ENCODE data around the gene MC1R. TPM values are rescaled to one million over a fixed set of nuclear protein-coding genes. Genes with fewer than 3 reads are reported as not detected.

The MC1R gene
- total RNA-seq, 2 experiments from 2014 or later = 6.7 to 6.9 TPM

- peaks cover 15% of the 10 kb centered on the region for H3K27me3 Mint-ChIP-seq
- Histone ChIP-seq H3K27ac (ENCODE audit: low read depth in 1 of 2, low read length in 2 of 2) (no peak overlapping the region), H3K36me3 (ENCODE audit: insufficient read depth, low read length) (no peaks in the 10 kb centered on the region), H3K4me3 (ENCODE audit: low read length) (no peak overlapping the region), H3K27me3 (ENCODE audit: control insufficient read depth in 1 of 2, insufficient read depth in 2 of 2, low read length in 2 of 2) (peaks cover 26 to 40% of the 10 kb centered on the region in 2 experiments), H3K4me1 (ENCODE audit: insufficient read depth, low read length) (peaks cover 87% of the 10 kb centered on the region), H3K9me3 (ENCODE audit: control insufficient read depth in 1 of 2, insufficient read depth in 1 of 2, low read length in 2 of 2) (peaks cover 0 to 16% of the 10 kb centered on the region in 2 experiments)
- no peaks in the 10 kb centered on the region for H3K9me3 Mint-ChIP-seq
- intact Hi-C loops (cut with DNase I, micrococcal nuclease) = loop anchor here in 1 of 2 experiments (2.0 kb wide), 1 partner anchor 29 kb away; the partner anchor contains the start of gene DEF8
- peaks cover 49% of the 10 kb centered on the region for H3K4me1 Mint-ChIP-seq (ENCODE audit: low read depth)
- peak in 2 of 14 experiments; percentile 13 to 45 for DNase-seq
- POLR2A ChIA-PET = interaction anchor here (1.1 to 1.2 kb wide), 2 partner anchors 8 to 46 kb away, joined by 3 to 6 read pairs; partner anchors contain the start of gene TCF25
- CTCF ChIA-PET = interaction anchor here (2.1 kb wide), 1 partner anchor 10 kb away, joined by 12 read pairs; no protein-coding TSS in a partner anchor
- TF ChIP-seq CTCF (IDR thresholded peaks at IDR 0.05) = no peak
- no peak overlapping the region for H3K27ac Mint-ChIP-seq
- H3K36me3 Mint-ChIP-seq (ENCODE audit: low read depth) = no peaks in the 10 kb centered on the region
- no peak for ATAC-seq (ENCODE audit: poor library complexity)
- peak overlapping the region; percentile 48 for H3K4me3 Mint-ChIP-seq
Measured at GRCh38 chr16:89919535-89920406, 1.1 kb downstream of the MC1R start.

- peaks cover 0 to 25% of the 10 kb centered on the region in 2 experiments for H3K9me3 ChIP-seq (ENCODE audit: control insufficient read depth in 1 of 2, insufficient read depth in 1 of 2, low read length in 2 of 2)
- Mint-ChIP-seq H3K36me3 (ENCODE audit: low read depth) (no peaks in the 10 kb centered on the region), H3K4me1 (ENCODE audit: low read depth) (peaks cover 49% of the 10 kb centered on the region), H3K27ac (no peak overlapping the region), H3K9me3 (no peaks in the 10 kb centered on the region), H3K4me3 (peak overlapping the region; percentile 34), H3K27me3 (peaks cover 15% of the 10 kb centered on the region)
- intact Hi-C loops (cut with DNase I, micrococcal nuclease) = no loop called here
- no peak overlapping the region for H3K4me3 ChIP-seq (ENCODE audit: low read length)
- no peak overlapping the region for H3K27ac ChIP-seq (ENCODE audit: low read depth in 1 of 2, low read length in 2 of 2)
- TF ChIP-seq CTCF (IDR thresholded peaks at IDR 0.05) = no peak
- peak in 2 of 14 experiments; percentile 19 to 41 for DNase-seq
- ChIA-PET POLR2A (no interaction called here), CTCF (no interaction called here)
- no peaks in the 10 kb centered on the region for H3K36me3 ChIP-seq (ENCODE audit: insufficient read depth, low read length)
- H3K27me3 ChIP-seq (ENCODE audit: control insufficient read depth in 1 of 2, insufficient read depth in 2 of 2, low read length in 2 of 2) = peaks cover 36 to 49% of the 10 kb centered on the region in 2 experiments
- peaks cover 93% of the 10 kb centered on the region for H3K4me1 ChIP-seq (ENCODE audit: insufficient read depth, low read length)
- ATAC-seq (ENCODE audit: poor library complexity) = no peak
Measured at GRCh38 chr16:89920723-89921122, 2.1 kb downstream of the MC1R start.

GRCh38 chr16:89921131-89921701 lies 2.6 kb downstream of the MC1R start:
- H3K36me3 Mint-ChIP-seq (ENCODE audit: low read depth) = no peaks in the 10 kb centered on the region
- peak in 1 of 14 experiments; percentile 9 for DNase-seq
- H3K27me3 Mint-ChIP-seq = peaks cover 15% of the 10 kb centered on the region
- no peaks in the 10 kb centered on the region for H3K9me3 Mint-ChIP-seq
- Histone ChIP-seq H3K27me3 (ENCODE audit: control insufficient read depth in 1 of 2, insufficient read depth in 2 of 2, low read length in 2 of 2) (peaks cover 38 to 49% of the 10 kb centered on the region in 2 experiments), H3K36me3 (ENCODE audit: insufficient read depth, low read length) (no peaks in the 10 kb centered on the region), H3K27ac (ENCODE audit: low read depth in 1 of 2, low read length in 2 of 2) (no peak overlapping the region), H3K9me3 (ENCODE audit: control insufficient read depth in 1 of 2, insufficient read depth in 1 of 2, low read length in 2 of 2) (peaks cover 0 to 30% of the 10 kb centered on the region in 2 experiments), H3K4me3 (ENCODE audit: low read length) (no peak overlapping the region), H3K4me1 (ENCODE audit: insufficient read depth, low read length) (peaks cover 94% of the 10 kb centered on the region)
- intact Hi-C loops (cut with DNase I, micrococcal nuclease) = no loop called here
- ChIA-PET CTCF (interaction anchor here (1.6 kb wide), 1 partner anchor 11 kb away, joined by 8 read pairs; no protein-coding TSS in a partner anchor), POLR2A (no interaction called here)
- no peak for TF ChIP-seq CTCF (IDR thresholded peaks at IDR 0.05)
- no peak overlapping the region for H3K27ac Mint-ChIP-seq
- peak overlapping the region; percentile 34 for H3K4me3 Mint-ChIP-seq
- ATAC-seq (ENCODE audit: poor library complexity) = no peak
- peaks cover 49% of the 10 kb centered on the region for H3K4me1 Mint-ChIP-seq (ENCODE audit: low read depth)
